Prostate gland (tissue), 2 donors: ENCODE data around the gene ACVR2B.

ENCODE experiments used
- POLR2A ChIP-seq: fragments of 450-650 bp; IDR thresholded peaks from one replicate; pipeline ENCODE4 v1.6.1; 2016; ENCODE audit warnings: antibody characterized with exemption, mild to moderate bottlenecking
- TF ChIP-seq, protein P1 (sequence below), 4 experiments: fragments of 200-600 bp in 2 of 4; fragments of 450-650 bp in 2 of 4; sonication (generic) in 2 of 4; IDR thresholded peaks; 1 replicate in 3 of 4; 2 replicates in 1 of 4; pipeline ENCODE4 v1.5.1; 2016 to 2019; ENCODE audit warnings: antibody characterized with exemption in 4 of 4, mild to moderate bottlenecking in 2 of 4, moderate library complexity in 2 of 4

DNA sequence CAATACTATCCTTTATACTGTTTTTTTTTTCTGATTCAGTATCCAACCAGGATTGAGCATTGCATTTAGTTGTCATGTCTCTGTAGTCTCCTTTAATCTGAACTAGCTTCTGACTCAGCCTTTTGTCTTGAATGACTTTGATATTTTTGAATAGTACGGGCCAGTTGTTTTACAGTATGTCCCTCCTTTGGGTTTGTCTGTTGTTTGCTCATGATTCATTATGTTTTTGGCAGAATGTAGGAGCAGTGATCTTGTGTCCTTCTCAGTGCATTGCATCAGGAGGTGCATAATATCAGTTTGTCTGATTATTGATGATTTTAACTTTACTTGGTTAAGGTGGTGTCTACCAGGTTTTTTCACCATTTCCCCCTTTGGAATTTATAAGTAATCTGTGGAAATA lies 63.0 kb downstream of the ACVR2B start:
- TF ChIP-seq, protein P1, sequence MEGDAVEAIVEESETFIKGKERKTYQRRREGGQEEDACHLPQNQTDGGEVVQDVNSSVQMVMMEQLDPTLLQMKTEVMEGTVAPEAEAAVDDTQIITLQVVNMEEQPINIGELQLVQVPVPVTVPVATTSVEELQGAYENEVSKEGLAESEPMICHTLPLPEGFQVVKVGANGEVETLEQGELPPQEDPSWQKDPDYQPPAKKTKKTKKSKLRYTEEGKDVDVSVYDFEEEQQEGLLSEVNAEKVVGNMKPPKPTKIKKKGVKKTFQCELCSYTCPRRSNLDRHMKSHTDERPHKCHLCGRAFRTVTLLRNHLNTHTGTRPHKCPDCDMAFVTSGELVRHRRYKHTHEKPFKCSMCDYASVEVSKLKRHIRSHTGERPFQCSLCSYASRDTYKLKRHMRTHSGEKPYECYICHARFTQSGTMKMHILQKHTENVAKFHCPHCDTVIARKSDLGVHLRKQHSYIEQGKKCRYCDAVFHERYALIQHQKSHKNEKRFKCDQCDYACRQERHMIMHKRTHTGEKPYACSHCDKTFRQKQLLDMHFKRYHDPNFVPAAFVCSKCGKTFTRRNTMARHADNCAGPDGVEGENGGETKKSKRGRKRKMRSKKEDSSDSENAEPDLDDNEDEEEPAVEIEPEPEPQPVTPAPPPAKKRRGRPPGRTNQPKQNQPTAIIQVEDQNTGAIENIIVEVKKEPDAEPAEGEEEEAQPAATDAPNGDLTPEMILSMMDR (IDR thresholded peaks at IDR 0.05): no peak
- TF ChIP-seq POLR2A: no peak
